Endothelial cell of umbilical vein (primary cell): ENCODE results near the gene PPP2R2D. TPM values are rescaled to one million over a fixed set of nuclear protein-coding genes. Genes with fewer than 3 reads are reported as not detected.

Experiments
- BruUV-seq: library from RNA; stranded (reverse); fragments of 400-500 nt; replicated peaks from 2 replicates; lab custom pipeline; 2021; lab: Mats Ljungman, UMichigan
- CTCF ChIA-PET: fragments of 300-600, 350-600 bp; sonication (Branson Sonifier 250); formaldehyde crosslinking; loops from one replicate; lab custom pipeline; 2021; ENCODE audit warnings: antibody characterized with exemption, inconsistent platforms; lab: Charles Lee
- POLR2A ChIA-PET: fragments of 300-600, 350-600 bp; sonication (Branson Sonifier 250); formaldehyde crosslinking; loops from one replicate; lab custom pipeline; 2021; ENCODE audit warnings: antibody characterized with exemption, inconsistent platforms; lab: Charles Lee
- DNase-seq: peaks from one replicate; pipeline ENCODE4 v3.0.0-alpha.2; 2011; ENCODE audit warnings: low read depth, low spot score
- FAIRE-seq: peaks from 2 replicates; lab custom pipeline; 2011; peaks lifted over from hg19 to GRCh38; lab: Jason Lieb, UNC
- H2AFZ ChIP-seq: 2 replicates; pipeline ENCODE4 v1.6.0; 2012; ENCODE audit warnings: low read depth, low read length, control low read depth, inconsistent platforms
- H3K27ac ChIP-seq: 2 replicates; pipeline ENCODE4 v1.5.1; 2011; ENCODE audit warnings: low read depth, mild to moderate bottlenecking, control low read depth, low read length, moderate library complexity; ENCODE audit not compliant: insufficient read depth
- H3K27me3 ChIP-seq, 2 experiments: 2 replicates each; pipeline versions ENCODE4 v1.6.0 to v1.6.1; 2011; ENCODE audit warnings: low read length in 2 of 2, mixed read lengths in 1 of 2; ENCODE audit not compliant: control insufficient read depth in 2 of 2, insufficient read depth in 2 of 2
- H3K36me3 ChIP-seq, 2 experiments: 2 replicates in 1 of 2; 3 replicates in 1 of 2; pipeline ENCODE4 v1.5.1; 2011; ENCODE audit warnings: low read length in 2 of 2, mild to moderate bottlenecking in 1 of 2, moderate library complexity in 1 of 2; ENCODE audit not compliant: control insufficient read depth in 2 of 2, insufficient read depth in 2 of 2; ENCODE audit errors: extremely low read depth in 1 of 2
- H3K4me1 ChIP-seq: 3 replicates; pipeline ENCODE4 v1.5.1; 2011; ENCODE audit warnings: mild to moderate bottlenecking, low read length; ENCODE audit not compliant: control insufficient read depth, insufficient read depth; ENCODE audit errors: extremely low read depth
- H3K4me2 ChIP-seq: 2 replicates; pipeline ENCODE4 v1.6.1; 2011; ENCODE audit warnings: low read length, control low read depth, mixed read lengths; ENCODE audit not compliant: insufficient read depth
- H3K4me3 ChIP-seq, 3 experiments: fragments of 200-600 bp in 1 of 3; sonication (generic), shearing (Covaris generic) in 1 of 3; replicated peaks in 1 of 3; 2 replicates each; pipeline ENCODE4 v1.5.1; 2011 to 2016; ENCODE audit warnings: control low read depth in 3 of 3, low read length in 3 of 3, mild to moderate bottlenecking in 2 of 3, inconsistent platforms in 1 of 3, low read depth in 1 of 3, moderate library complexity in 1 of 3; ENCODE audit not compliant: insufficient read depth in 1 of 3
- H3K79me2 ChIP-seq: 2 replicates; pipeline ENCODE4 v1.6.0; 2012; ENCODE audit warnings: low read length, inconsistent platforms; ENCODE audit not compliant: control insufficient read depth, insufficient read depth
- H3K9ac ChIP-seq: replicated peaks from 2 replicates; pipeline ENCODE3; 2011; ENCODE audit warnings: low read length, control low read depth; ENCODE audit not compliant: insufficient read depth; ENCODE audit errors: extremely low read depth
- H3K9me1 ChIP-seq: replicated peaks from 3 replicates; pipeline ENCODE4 v1.6.0; 2011; ENCODE audit warnings: mild to moderate bottlenecking, low read length; ENCODE audit not compliant: control insufficient read depth, insufficient read depth; ENCODE audit errors: extremely low read depth
- H3K9me3 ChIP-seq: replicated peaks from 2 replicates; pipeline ENCODE4 v1.5.1; 2012; ENCODE audit warnings: low read length, inconsistent platforms; ENCODE audit not compliant: control insufficient read depth, insufficient read depth
- H4K20me1 ChIP-seq: replicated peaks from 2 replicates; pipeline ENCODE3; 2011; ENCODE audit warnings: mild to moderate bottlenecking, low read length; ENCODE audit not compliant: control insufficient read depth, insufficient read depth; ENCODE audit errors: extremely low read depth
- EZH2 ChIP-seq: IDR thresholded peaks from 2 replicates; pipeline ENCODE4 v1.6.1; 2012; ENCODE audit warnings: borderline replicate concordance, low read depth, mild to moderate bottlenecking, moderate library complexity, low read length, inconsistent platforms; ENCODE audit not compliant: severe bottlenecking
- FOS ChIP-seq: IDR thresholded peaks from 2 replicates; pipeline ENCODE4 v1.6.1; 2011; ENCODE audit warnings: mild to moderate bottlenecking, low read length, moderate library complexity, borderline replicate concordance; ENCODE audit not compliant: insufficient read depth
- GATA2 ChIP-seq: IDR thresholded peaks from 2 replicates; pipeline ENCODE4 v1.7.0; 2011; ENCODE audit warnings: low read depth, mild to moderate bottlenecking, moderate library complexity, mixed read lengths, low read length; ENCODE audit not compliant: insufficient read length, insufficient read depth
- JUN ChIP-seq: IDR thresholded peaks from 2 replicates; pipeline ENCODE4 v1.6.1; 2011; ENCODE audit warnings: borderline replicate concordance, low read depth; ENCODE audit not compliant: insufficient read length, insufficient read depth
- MYC ChIP-seq: IDR thresholded peaks from one replicate; pipeline ENCODE4 v1.6.1; 2011; ENCODE audit warnings: mild to moderate bottlenecking, low read depth, low read length
- POLR2A ChIP-seq: IDR thresholded peaks from 2 replicates; pipeline ENCODE4 v1.6.1; 2012; ENCODE audit warnings: low read depth, mild to moderate bottlenecking, control low read depth, low read length
- POLR2AphosphoS5 ChIP-seq: IDR thresholded peaks from 2 replicates; pipeline ENCODE4 v1.6.1; 2012; ENCODE audit warnings: low read depth, mild to moderate bottlenecking, control low read depth, low read length, moderate library complexity; ENCODE audit not compliant: insufficient read depth
- dilution Hi-C: fragments of 300-500 bp; cut with MboI; formaldehyde crosslinking; loops from one replicate; pipeline ENCODE4 v1.15.0; 2019; ENCODE audit warnings: low sequenced_read_pairs; ENCODE audit not compliant: extremely low pct_ligation_motif_present
- intact Hi-C: fragments of 100-400 bp; cut with micrococcal nuclease; formaldehyde crosslinking; loops from one replicate; pipeline ENCODE4 v1.10.0; 2022
- polyA plus RNA-seq, 4 experiments: library from polyadenylated mRNA; depleted of rRNA in 3 of 4; stranded (reverse) in 3 of 4; unstranded in 1 of 4; fragments of >200 nt; gene quantifications; 2 replicates each; pipeline versions ENCODE4 v1.2.1 to v1.2.3, GENCODE V29; 2011 to 2012; ENCODE audit warnings: missing spikeins in 1 of 4
- total RNA-seq: library from RNA; stranded (reverse); gene quantifications from 2 replicates; pipeline ENCODE4 v1.2.3, GENCODE V29; 2021
- TF ChIP-seq, protein P1 (sequence below): IDR thresholded peaks from 2 replicates; pipeline ENCODE4 v1.6.1; 2011; ENCODE audit not compliant: insufficient read depth, insufficient read length
- TF ChIP-seq, protein P2 (sequence below), 2 donors: IDR thresholded peaks; 1 replicate in 1 of 2; 2 replicates in 1 of 2; pipeline ENCODE4 v1.5.1; 2011; ENCODE audit warnings: low read length in 2 of 2, mild to moderate bottlenecking in 2 of 2, moderate library complexity in 2 of 2, control low read depth in 1 of 2, inconsistent platforms in 1 of 2, low read depth in 1 of 2; ENCODE audit not compliant: insufficient read depth in 1 of 2; ENCODE audit errors: extremely low read depth in 1 of 2

Gene PPP2R2D
- total and polyA plus RNA-seq, 2 donors (not counting 3 experiments of a cell fraction or from before 2014, with no cell fraction given): 29.9 to 36.3 TPM

DNA sequence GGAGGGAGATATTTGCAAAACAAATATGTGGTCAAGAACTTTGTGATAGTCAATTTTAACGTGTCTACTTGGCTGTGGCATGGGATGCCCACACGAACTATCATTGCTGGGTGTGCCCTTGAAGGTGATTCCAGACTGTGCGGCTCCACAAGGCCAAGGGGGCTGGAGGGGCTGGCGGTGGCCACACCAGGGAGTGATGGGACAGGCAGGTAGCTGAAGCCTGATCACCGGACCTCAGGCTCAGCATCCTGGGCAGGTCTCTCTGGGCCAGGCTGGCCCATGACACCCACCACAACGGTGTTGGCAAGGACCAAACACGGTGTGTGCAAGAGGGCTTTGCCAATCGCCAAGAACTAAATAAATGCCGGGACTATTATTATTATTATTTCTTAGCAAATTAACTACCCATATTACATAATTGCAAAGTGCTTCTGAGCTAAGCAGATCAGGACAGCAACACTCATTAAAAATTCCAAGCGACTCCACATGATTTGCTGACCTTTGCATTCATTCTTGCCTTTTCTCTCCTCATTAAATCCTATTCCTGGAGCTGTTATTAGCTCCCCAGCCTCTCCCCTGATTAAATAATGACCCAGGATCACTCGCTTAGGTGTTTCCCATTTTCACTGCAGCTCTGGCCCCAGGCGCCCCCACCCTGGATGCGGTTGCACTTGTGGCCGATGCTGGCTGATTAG lies 35.4 kb upstream of the PPP2R2D start:
- H4K20me1 ChIP-seq: no peaks in the 10 kb centered on the region
- dilution Hi-C loops: no loop called here

More for the DNA sequence above, 35.4 kb upstream of the PPP2R2D start:
- no peak overlapping the region for H3K9ac ChIP-seq
- H3K9me3 ChIP-seq: no peaks in the 10 kb centered on the region
- H3K36me3 ChIP-seq: no peaks in the 10 kb centered on the region
- no peaks in the 10 kb centered on the region for H3K79me2 ChIP-seq
- TF ChIP-seq EZH2 (no peak), POLR2A (no peak), FOS (no peak), JUN (no peak), POLR2AphosphoS5 (no peak), GATA2 (no peak), MYC (no peak)
- TF ChIP-seq, protein P1, sequence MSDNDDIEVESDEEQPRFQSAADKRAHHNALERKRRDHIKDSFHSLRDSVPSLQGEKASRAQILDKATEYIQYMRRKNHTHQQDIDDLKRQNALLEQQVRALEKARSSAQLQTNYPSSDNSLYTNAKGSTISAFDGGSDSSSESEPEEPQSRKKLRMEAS: no peak
- TF ChIP-seq, protein P2, sequence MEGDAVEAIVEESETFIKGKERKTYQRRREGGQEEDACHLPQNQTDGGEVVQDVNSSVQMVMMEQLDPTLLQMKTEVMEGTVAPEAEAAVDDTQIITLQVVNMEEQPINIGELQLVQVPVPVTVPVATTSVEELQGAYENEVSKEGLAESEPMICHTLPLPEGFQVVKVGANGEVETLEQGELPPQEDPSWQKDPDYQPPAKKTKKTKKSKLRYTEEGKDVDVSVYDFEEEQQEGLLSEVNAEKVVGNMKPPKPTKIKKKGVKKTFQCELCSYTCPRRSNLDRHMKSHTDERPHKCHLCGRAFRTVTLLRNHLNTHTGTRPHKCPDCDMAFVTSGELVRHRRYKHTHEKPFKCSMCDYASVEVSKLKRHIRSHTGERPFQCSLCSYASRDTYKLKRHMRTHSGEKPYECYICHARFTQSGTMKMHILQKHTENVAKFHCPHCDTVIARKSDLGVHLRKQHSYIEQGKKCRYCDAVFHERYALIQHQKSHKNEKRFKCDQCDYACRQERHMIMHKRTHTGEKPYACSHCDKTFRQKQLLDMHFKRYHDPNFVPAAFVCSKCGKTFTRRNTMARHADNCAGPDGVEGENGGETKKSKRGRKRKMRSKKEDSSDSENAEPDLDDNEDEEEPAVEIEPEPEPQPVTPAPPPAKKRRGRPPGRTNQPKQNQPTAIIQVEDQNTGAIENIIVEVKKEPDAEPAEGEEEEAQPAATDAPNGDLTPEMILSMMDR (IDR thresholded peaks at IDR 0.05; ENCODE audit: extremely low read depth in 1 of 2, insufficient read depth in 1 of 2, low read depth in 1 of 2, low read length in 2 of 2): no peak
- BruUV-seq: no TSS peak
- H3K9me1 ChIP-seq: no peaks in the 10 kb centered on the region
- ChIA-PET CTCF (interaction anchor here (0.6 kb wide), 1 partner anchor 10 kb away, joined by 3 read pairs; no protein-coding TSS in a partner anchor), POLR2A (no interaction called here)
- H3K4me1 ChIP-seq: no peaks in the 10 kb centered on the region
- no peak overlapping the region for H3K4me3 ChIP-seq
- no peak overlapping the region for H3K4me2 ChIP-seq
- H3K27me3 ChIP-seq: no peaks in the 10 kb centered on the region
- FAIRE-seq (no peak), DNase-seq (no peak)
- no peak overlapping the region for H2AFZ ChIP-seq
- no peak overlapping the region for H3K27ac ChIP-seq
- intact Hi-C loops: no loop called here
